Measurements from ENCODE around the gene TTC39C.

DNA sequence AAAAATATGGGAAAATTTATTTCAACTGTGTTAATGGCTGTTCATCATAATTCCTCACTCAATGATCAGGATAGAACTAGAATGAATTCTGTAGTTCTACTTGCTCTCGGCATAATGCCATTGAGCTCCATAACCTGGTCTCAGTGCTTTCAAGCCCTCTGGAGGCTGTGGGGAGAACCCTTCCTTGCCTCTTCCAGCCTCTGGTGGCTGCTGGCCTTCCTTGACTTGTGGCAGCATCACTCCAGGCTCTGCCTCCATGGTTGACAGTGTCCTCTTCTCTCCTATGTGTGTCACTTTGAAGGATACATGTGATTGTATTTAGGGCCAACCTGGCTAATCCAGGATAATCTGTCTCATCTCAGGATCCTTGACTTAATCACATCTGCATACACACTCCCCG lies 97.4 kb downstream of the TTC39C start:
- TF ChIP-seq, protein P1, sequence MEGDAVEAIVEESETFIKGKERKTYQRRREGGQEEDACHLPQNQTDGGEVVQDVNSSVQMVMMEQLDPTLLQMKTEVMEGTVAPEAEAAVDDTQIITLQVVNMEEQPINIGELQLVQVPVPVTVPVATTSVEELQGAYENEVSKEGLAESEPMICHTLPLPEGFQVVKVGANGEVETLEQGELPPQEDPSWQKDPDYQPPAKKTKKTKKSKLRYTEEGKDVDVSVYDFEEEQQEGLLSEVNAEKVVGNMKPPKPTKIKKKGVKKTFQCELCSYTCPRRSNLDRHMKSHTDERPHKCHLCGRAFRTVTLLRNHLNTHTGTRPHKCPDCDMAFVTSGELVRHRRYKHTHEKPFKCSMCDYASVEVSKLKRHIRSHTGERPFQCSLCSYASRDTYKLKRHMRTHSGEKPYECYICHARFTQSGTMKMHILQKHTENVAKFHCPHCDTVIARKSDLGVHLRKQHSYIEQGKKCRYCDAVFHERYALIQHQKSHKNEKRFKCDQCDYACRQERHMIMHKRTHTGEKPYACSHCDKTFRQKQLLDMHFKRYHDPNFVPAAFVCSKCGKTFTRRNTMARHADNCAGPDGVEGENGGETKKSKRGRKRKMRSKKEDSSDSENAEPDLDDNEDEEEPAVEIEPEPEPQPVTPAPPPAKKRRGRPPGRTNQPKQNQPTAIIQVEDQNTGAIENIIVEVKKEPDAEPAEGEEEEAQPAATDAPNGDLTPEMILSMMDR (IDR thresholded peaks at IDR 0.05), result no peak
- no peak for TF ChIP-seq POLR2A (IDR thresholded peaks at IDR 0.05)
